CD4-positive, alpha-beta T cell (primary cell): ENCODE data around the gene ATAD3C. TPM values are rescaled to one million over a fixed set of nuclear protein-coding genes. Genes with fewer than 3 reads are reported as not detected.
"Not testable (repeated sequence)": the region's sequence is repeated elsewhere in the genome, so short reads cannot be mapped to it uniquely, and the experiment has no call there.

Experiments
- ATAC-seq: fragments of 200-7000 bp; cut with Tn5 transposase; one replicate; pipeline ENCODE4 v1.10.0; 2022; ENCODE audit warnings: mild to moderate bottlenecking; ENCODE audit not compliant: poor library complexity
- CTCF ChIA-PET: fragments of 350-600 bp; sonication (Branson Sonifier 250); formaldehyde crosslinking; loops from one replicate; lab custom pipeline; 2021; ENCODE audit warnings: antibody characterized with exemption, inconsistent platforms; lab: Charles Lee
- POLR2A ChIA-PET: fragments of 350-600 bp; sonication (Branson Sonifier 250); formaldehyde crosslinking; loops from one replicate; lab custom pipeline; 2021; ENCODE audit warnings: antibody characterized with exemption, inconsistent platforms; lab: Charles Lee
- DNase-seq, 14 experiments: peaks; one replicate each; pipeline ENCODE4 v3.0.0-alpha.2; 2013 to 2020; ENCODE audit warnings: mixed read lengths in 2 of 14
- H3K27ac ChIP-seq, 2 donors: one replicate each; pipeline versions ENCODE4 v1.5.1 to v1.7.0; 2013; ENCODE audit warnings: low read length in 2 of 2, low read depth in 1 of 2, mild to moderate bottlenecking in 1 of 2
- H3K27me3 ChIP-seq, 2 experiments: 1 replicate in 1 of 2; 2 replicates in 1 of 2; pipeline versions ENCODE4 v1.6.1 to v1.7.0; 2013; ENCODE audit warnings: low read length in 2 of 2, control low read depth in 1 of 2, mild to moderate bottlenecking in 1 of 2, moderate library complexity in 1 of 2; ENCODE audit not compliant: insufficient read depth in 2 of 2, control insufficient read depth in 1 of 2
- H3K36me3 ChIP-seq: one replicate; pipeline ENCODE4 v1.6.1; 2013; ENCODE audit warnings: low read length, control low read depth; ENCODE audit not compliant: insufficient read depth
- H3K4me1 ChIP-seq: one replicate; pipeline ENCODE4 v1.6.1; 2013; ENCODE audit warnings: low read length, control low read depth; ENCODE audit not compliant: insufficient read depth
- H3K4me3 ChIP-seq: one replicate; pipeline ENCODE4 v1.5.1; 2013; ENCODE audit warnings: mild to moderate bottlenecking, low read length, moderate library complexity
- H3K9me3 ChIP-seq, 2 experiments: 1 replicate in 1 of 2; 2 replicates in 1 of 2; pipeline versions ENCODE4 v1.6.1 to v1.7.0; 2013; ENCODE audit warnings: low read length in 2 of 2, mild to moderate bottlenecking in 2 of 2, control low read depth in 1 of 2, moderate library complexity in 1 of 2; ENCODE audit not compliant: control insufficient read depth in 1 of 2, insufficient read depth in 1 of 2
- H3K27ac Mint-ChIP-seq: one replicate; pipeline ENCODE4 v1.8.0; 2020; ENCODE audit warnings: mixed read lengths
- H3K27me3 Mint-ChIP-seq: one replicate; pipeline ENCODE4 v1.8.0; 2021; ENCODE audit warnings: mixed read lengths
- H3K36me3 Mint-ChIP-seq: one replicate; pipeline ENCODE4 v1.8.0; 2021; ENCODE audit warnings: low read depth, mixed read lengths
- H3K4me1 Mint-ChIP-seq: one replicate; pipeline ENCODE4 v1.8.0; 2021; ENCODE audit warnings: low read depth, mixed read lengths
- H3K4me3 Mint-ChIP-seq: one replicate; pipeline ENCODE4 v1.8.0; 2020; ENCODE audit warnings: mild to moderate bottlenecking, mixed read lengths
- H3K9me3 Mint-ChIP-seq: one replicate; pipeline ENCODE4 v1.8.0; 2020; ENCODE audit warnings: mixed read lengths
- CTCF ChIP-seq: fragments of 200-600 bp; IDR thresholded peaks from one replicate; pipeline ENCODE4 v1.8.0; 2022; ENCODE audit warnings: antibody characterized with exemption, mild to moderate bottlenecking
- intact Hi-C, 2 experiments: fragments of 100-400 bp; cut with DNase I in 1 of 2; cut with micrococcal nuclease in 1 of 2; formaldehyde crosslinking; loops; one replicate each; pipeline versions ENCODE4 v1.15.1 to v1.9.0; 2023 to 2025; cut with DNase I, micrococcal nuclease
- total RNA-seq, 174 experiments: library from RNA in 2 of 174; stranded (reverse) in 2 of 174; gene quantifications; one replicate each; pipeline ENCODE4 v1.2.3 and lab custom pipeline; 2021 to 2026

The ATAD3C gene
- total RNA-seq, 2 experiments from 2014 or later = 0.28 to 0.74 TPM

- Histone ChIP-seq H3K36me3 (peaks cover 42% of the 10 kb centered on the region), H3K9me3 (no peaks in the 10 kb centered on the region), H3K27ac (no peak overlapping the region), H3K4me3 (no peak overlapping the region), H3K4me1 (no peaks in the 10 kb centered on the region), H3K27me3 (no peaks in the 10 kb centered on the region)
- no peak overlapping the region for H3K27ac Mint-ChIP-seq
- no peaks in the 10 kb centered on the region for H3K9me3 Mint-ChIP-seq
- CTCF ChIA-PET = no interaction called here
- DNase-seq (no peak), ATAC-seq (no peak)
- TF ChIP-seq CTCF = no peak
- H3K4me1 Mint-ChIP-seq = peaks cover 7% of the 10 kb centered on the region
- H3K4me3 Mint-ChIP-seq = no peak overlapping the region
- H3K36me3 Mint-ChIP-seq = peaks cover 51% of the 10 kb centered on the region
- intact Hi-C loops = no loop called here
- H3K27me3 Mint-ChIP-seq = no peaks in the 10 kb centered on the region
- POLR2A ChIA-PET = no interaction called here
Measured at GRCh38 chr1:1483714-1484113, 34.2 kb downstream of the ATAD3C start.

- intact Hi-C loops, H3K4me3 ChIP-seq, CTCF ChIA-PET, H3K27me3 ChIP-seq, H3K4me1 ChIP-seq, H3K9me3 Mint-ChIP-seq, H3K9me3 ChIP-seq, ATAC-seq, DNase-seq, POLR2A ChIA-PET, H3K4me3 Mint-ChIP-seq, H3K4me1 Mint-ChIP-seq, H3K27me3 Mint-ChIP-seq, H3K27ac ChIP-seq, H3K27ac Mint-ChIP-seq: not testable (repeated sequence)
- H3K36me3 Mint-ChIP-seq = peaks cover 44% of the 10 kb centered on the region
- H3K36me3 ChIP-seq = peaks cover 44% of the 10 kb centered on the region
Measured at GRCh38 chr1:1484976-1485750, 35.7 kb downstream of the ATAD3C start.

DNA sequence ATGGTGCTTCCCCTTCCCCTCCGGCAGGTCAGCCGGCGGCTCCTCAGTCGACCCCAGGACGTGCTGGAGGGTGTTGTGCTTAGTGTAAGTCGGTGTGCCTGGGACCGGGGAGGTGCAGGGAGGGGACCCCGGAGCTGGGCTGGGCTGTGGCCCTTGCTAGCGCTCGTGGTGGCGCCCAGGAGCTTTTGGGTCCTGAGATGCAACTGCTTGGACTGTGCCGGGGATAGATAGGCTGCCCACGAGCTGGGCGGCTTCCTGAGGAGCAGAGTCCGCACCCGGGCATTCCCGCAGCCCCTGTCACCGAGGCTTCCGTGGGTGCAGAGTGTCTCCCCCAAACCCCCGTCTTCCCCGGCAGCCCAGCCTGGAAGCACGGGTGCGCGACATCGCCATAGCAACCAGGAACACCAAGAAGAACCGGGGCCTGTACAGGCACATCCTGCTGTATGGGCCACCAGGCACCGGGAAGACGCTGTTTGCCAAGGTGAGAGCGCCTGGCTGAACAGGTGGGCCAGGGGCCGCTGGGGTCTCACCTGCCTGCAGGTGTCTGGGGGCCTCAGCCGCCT is 36.3 kb downstream of the ATAD3C start:
- intact Hi-C loops, CTCF ChIA-PET, H3K27ac Mint-ChIP-seq, ATAC-seq, H3K4me3 Mint-ChIP-seq, H3K27me3 ChIP-seq, H3K9me3 Mint-ChIP-seq, H3K4me3 ChIP-seq, DNase-seq, H3K9me3 ChIP-seq, H3K27me3 Mint-ChIP-seq, H3K4me1 Mint-ChIP-seq, H3K4me1 ChIP-seq, POLR2A ChIA-PET, H3K27ac ChIP-seq: not testable (repeated sequence)
- peaks cover 48% of the 10 kb centered on the region for H3K36me3 ChIP-seq
- peaks cover 48% of the 10 kb centered on the region for H3K36me3 Mint-ChIP-seq

- CTCF ChIA-PET = no interaction called here
- H3K9me3 Mint-ChIP-seq = no peaks in the 10 kb centered on the region
- ATAC-seq = no peak
Measured at GRCh38 chr1:1487701-1488100, 38.2 kb downstream of the ATAD3C start.

More at GRCh38 chr1:1487701-1488100, 38.2 kb downstream of the ATAD3C start:
- DNase-seq = no peak
- Mint-ChIP-seq H3K27ac (no peak overlapping the region), H3K4me3 (no peak overlapping the region), H3K4me1 (no peaks in the 10 kb centered on the region), H3K36me3 (peaks cover 62% of the 10 kb centered on the region), H3K27me3 (no peaks in the 10 kb centered on the region)
- no peak overlapping the region for H3K27ac ChIP-seq
- no peak for TF ChIP-seq CTCF
- H3K9me3 ChIP-seq = peaks cover 5 to 27% of the 10 kb centered on the region in 2 experiments
- H3K4me1 ChIP-seq = no peaks in the 10 kb centered on the region
- peaks cover 54% of the 10 kb centered on the region for H3K36me3 ChIP-seq
- POLR2A ChIA-PET = no interaction called here
- H3K27me3 ChIP-seq = no peaks in the 10 kb centered on the region
- H3K4me3 ChIP-seq = no peak overlapping the region
- intact Hi-C loops = no loop called here
